Karpas-422 (cell line): ENCODE results near the gene DSCAM. TPM values are rescaled to one million over a fixed set of nuclear protein-coding genes. Genes with fewer than 3 reads are reported as not detected.

Experiments
- DNase-seq: peaks from one replicate; pipeline ENCODE4 v3.0.0-alpha.2; 2015
- H2AFZ ChIP-seq: fragments of 200-600 bp; sonication (generic); 2 replicates; pipeline ENCODE4 v1.6.1; 2014; ENCODE audit warnings: antibody characterized with exemption, low read length, mixed read lengths
- H3K27ac ChIP-seq: fragments of 200-600 bp; sonication (generic); 2 replicates; pipeline ENCODE4 v1.5.1; 2014; ENCODE audit warnings: mild to moderate bottlenecking, low read length, moderate library complexity
- H3K27me3 ChIP-seq: fragments of 200-600 bp; sonication (generic); 2 replicates; pipeline ENCODE4 v1.6.1; 2014; ENCODE audit warnings: low read length, mixed read lengths
- H3K36me3 ChIP-seq: fragments of 200-600 bp; sonication (generic); 2 replicates; pipeline ENCODE4 v1.6.1; 2014; ENCODE audit warnings: low read length, mixed read lengths; ENCODE audit not compliant: insufficient read depth
- H3K4me1 ChIP-seq: fragments of 200-600 bp; sonication (generic); 2 replicates; pipeline ENCODE4 v1.6.1; 2014; ENCODE audit warnings: mild to moderate bottlenecking, low read length, mixed read lengths
- H3K4me2 ChIP-seq: fragments of 200-600 bp; sonication (generic); 2 replicates; pipeline ENCODE4 v1.6.1; 2014; ENCODE audit warnings: low read length, low read depth, mild to moderate bottlenecking; ENCODE audit not compliant: poor library complexity, severe bottlenecking
- H3K4me3 ChIP-seq: fragments of 200-600 bp; sonication (generic); 2 replicates; pipeline ENCODE4 v1.5.1; 2014; ENCODE audit warnings: mild to moderate bottlenecking, antibody characterized with exemption, low read length, mixed read lengths
- H3K79me2 ChIP-seq: fragments of 200-600 bp; sonication (generic); 2 replicates; pipeline ENCODE4 v1.6.1; 2014; ENCODE audit warnings: mild to moderate bottlenecking, low read length, mixed read lengths
- H3K9ac ChIP-seq: fragments of 200-600 bp; sonication (generic); 2 replicates; pipeline ENCODE4 v1.6.0; 2014; ENCODE audit warnings: low read length
- H3K9me2 ChIP-seq: fragments of 200-600 bp; sonication (generic), shearing (Covaris generic); replicated peaks from 2 replicates; pipeline ENCODE4 v1.6.0; 2014; ENCODE audit warnings: mild to moderate bottlenecking, low read length, moderate library complexity; ENCODE audit not compliant: insufficient read depth
- H3K9me3 ChIP-seq: fragments of 300-700, 200-600 bp; sonication (generic); 2 replicates; pipeline ENCODE4 v1.6.1; 2014; ENCODE audit warnings: low read length, mixed read lengths
- H4K20me1 ChIP-seq: fragments of 200-600 bp; sonication (generic); 2 replicates; pipeline ENCODE4 v1.6.1; 2014; ENCODE audit warnings: mild to moderate bottlenecking, antibody characterized with exemption, low read length, low read depth; ENCODE audit not compliant: insufficient read depth
- total RNA-seq: library from RNA; depleted of rRNA; stranded (reverse); fragments of >200 nt; shearing (Covaris generic); gene quantifications from 2 replicates; pipeline ENCODE4 v1.2.3, GENCODE V29; 2014; ENCODE audit warnings: low replicate concordance

The DSCAM gene
- total RNA-seq, 1 experiment from 2014 or later: not detected

DNA sequence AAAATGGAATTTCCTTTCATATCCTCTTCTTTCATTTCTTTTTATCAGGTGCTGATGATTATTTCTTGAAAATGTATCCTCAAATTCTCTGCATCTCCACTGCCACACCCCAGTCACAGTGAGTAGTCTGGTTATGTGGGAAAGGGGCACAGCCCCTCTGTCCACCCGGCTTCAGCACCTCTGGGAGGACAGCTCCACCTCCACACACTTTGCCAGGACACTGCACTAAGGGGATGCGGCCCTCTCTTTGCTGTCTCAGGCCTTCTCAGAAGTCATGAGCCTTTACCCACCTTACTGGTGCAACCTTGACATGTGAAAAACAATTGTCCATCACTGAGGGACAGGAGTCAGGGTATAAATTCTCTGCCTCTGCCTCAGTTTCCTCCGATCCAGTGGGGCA, 546.7 kb downstream of the DSCAM start:
- no peaks in the 10 kb centered on the region for H3K4me1 ChIP-seq
- no peak overlapping the region for H2AFZ ChIP-seq
- DNase-seq: no peak
- no peaks in the 10 kb centered on the region for H3K9me2 ChIP-seq
- no peak overlapping the region for H3K9ac ChIP-seq
- H3K79me2 ChIP-seq: no peaks in the 10 kb centered on the region
- H4K20me1 ChIP-seq: no peaks in the 10 kb centered on the region
- no peaks in the 10 kb centered on the region for H3K27me3 ChIP-seq
- no peak overlapping the region for H3K4me3 ChIP-seq
- H3K27ac ChIP-seq: no peak overlapping the region
- H3K36me3 ChIP-seq: no peaks in the 10 kb centered on the region
- H3K9me3 ChIP-seq: peaks cover 24% of the 10 kb centered on the region
- no peak overlapping the region for H3K4me2 ChIP-seq

GRCh38 chr21:40299451-40299850, 547.5 kb downstream of the DSCAM start:
- H3K27ac ChIP-seq: no peak overlapping the region
- no peak overlapping the region for H3K4me2 ChIP-seq
- no peaks in the 10 kb centered on the region for H3K9me2 ChIP-seq
- H3K79me2 ChIP-seq: no peaks in the 10 kb centered on the region
- no peaks in the 10 kb centered on the region for H4K20me1 ChIP-seq
- H3K4me3 ChIP-seq: no peak overlapping the region
- DNase-seq: no peak
- peaks cover 27% of the 10 kb centered on the region for H3K9me3 ChIP-seq
- H3K36me3 ChIP-seq: no peaks in the 10 kb centered on the region
- no peaks in the 10 kb centered on the region for H3K27me3 ChIP-seq
- no peak overlapping the region for H2AFZ ChIP-seq
- no peak overlapping the region for H3K9ac ChIP-seq
- no peaks in the 10 kb centered on the region for H3K4me1 ChIP-seq

- DNase-seq: no peak
- no peaks in the 10 kb centered on the region for H3K27me3 ChIP-seq
- no peak overlapping the region for H3K27ac ChIP-seq
- H4K20me1 ChIP-seq: no peaks in the 10 kb centered on the region
- no peak overlapping the region for H3K4me3 ChIP-seq
- no peak overlapping the region for H2AFZ ChIP-seq
- no peak overlapping the region for H3K9ac ChIP-seq
- no peaks in the 10 kb centered on the region for H3K4me1 ChIP-seq
- no peaks in the 10 kb centered on the region for H3K36me3 ChIP-seq
- H3K4me2 ChIP-seq: no peak overlapping the region
- H3K9me2 ChIP-seq: no peaks in the 10 kb centered on the region
- no peaks in the 10 kb centered on the region for H3K79me2 ChIP-seq
- H3K9me3 ChIP-seq: peaks cover 22% of the 10 kb centered on the region
Measured at GRCh38 chr21:40294345-40294744, 552.6 kb downstream of the DSCAM start.

- no peaks in the 10 kb centered on the region for H3K36me3 ChIP-seq
- no peak overlapping the region for H3K27ac ChIP-seq
- no peaks in the 10 kb centered on the region for H4K20me1 ChIP-seq
- no peak overlapping the region for H3K4me3 ChIP-seq
- H3K27me3 ChIP-seq: no peaks in the 10 kb centered on the region
- no peak overlapping the region for H2AFZ ChIP-seq
- no peaks in the 10 kb centered on the region for H3K4me1 ChIP-seq
- H3K9me3 ChIP-seq: peaks cover 32% of the 10 kb centered on the region
- no peak overlapping the region for H3K9ac ChIP-seq
- DNase-seq: no peak
- no peaks in the 10 kb centered on the region for H3K9me2 ChIP-seq
- no peak overlapping the region for H3K4me2 ChIP-seq
- no peaks in the 10 kb centered on the region for H3K79me2 ChIP-seq
Measured at GRCh38 chr21:40291560-40291959, 555.4 kb downstream of the DSCAM start.

DNA sequence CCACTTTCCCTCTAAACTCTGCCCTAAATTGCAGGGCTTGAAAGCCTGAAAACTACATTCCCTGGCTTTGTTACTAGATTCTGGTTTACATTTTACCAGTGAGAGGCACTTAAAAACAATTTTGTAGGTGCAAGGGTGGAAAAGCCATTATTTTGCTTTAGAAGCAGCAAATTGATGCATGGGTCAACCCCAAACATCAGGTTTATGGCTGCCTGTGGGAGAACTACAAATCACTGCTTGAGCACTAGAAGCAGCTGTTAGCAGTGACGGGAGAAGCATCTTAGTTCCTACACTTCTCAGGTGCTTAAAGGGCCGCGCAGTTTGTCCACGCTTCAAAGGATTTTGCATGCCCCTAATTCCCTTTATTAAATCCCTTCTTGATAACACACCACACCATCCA, 562.5 kb downstream of the DSCAM start:
- Histone ChIP-seq H3K36me3 (no peaks in the 10 kb centered on the region), H3K79me2 (no peaks in the 10 kb centered on the region), H3K9me3 (peaks cover 26% of the 10 kb centered on the region), H3K9me2 (no peaks in the 10 kb centered on the region), H3K4me3 (no peak overlapping the region), H3K27ac (no peak overlapping the region), H3K9ac (no peak overlapping the region), H3K4me2 (no peak overlapping the region), H2AFZ (no peak overlapping the region), H3K27me3 (no peaks in the 10 kb centered on the region), H3K4me1 (no peaks in the 10 kb centered on the region), H4K20me1 (no peaks in the 10 kb centered on the region)
- DNase-seq: no peak

DNA sequence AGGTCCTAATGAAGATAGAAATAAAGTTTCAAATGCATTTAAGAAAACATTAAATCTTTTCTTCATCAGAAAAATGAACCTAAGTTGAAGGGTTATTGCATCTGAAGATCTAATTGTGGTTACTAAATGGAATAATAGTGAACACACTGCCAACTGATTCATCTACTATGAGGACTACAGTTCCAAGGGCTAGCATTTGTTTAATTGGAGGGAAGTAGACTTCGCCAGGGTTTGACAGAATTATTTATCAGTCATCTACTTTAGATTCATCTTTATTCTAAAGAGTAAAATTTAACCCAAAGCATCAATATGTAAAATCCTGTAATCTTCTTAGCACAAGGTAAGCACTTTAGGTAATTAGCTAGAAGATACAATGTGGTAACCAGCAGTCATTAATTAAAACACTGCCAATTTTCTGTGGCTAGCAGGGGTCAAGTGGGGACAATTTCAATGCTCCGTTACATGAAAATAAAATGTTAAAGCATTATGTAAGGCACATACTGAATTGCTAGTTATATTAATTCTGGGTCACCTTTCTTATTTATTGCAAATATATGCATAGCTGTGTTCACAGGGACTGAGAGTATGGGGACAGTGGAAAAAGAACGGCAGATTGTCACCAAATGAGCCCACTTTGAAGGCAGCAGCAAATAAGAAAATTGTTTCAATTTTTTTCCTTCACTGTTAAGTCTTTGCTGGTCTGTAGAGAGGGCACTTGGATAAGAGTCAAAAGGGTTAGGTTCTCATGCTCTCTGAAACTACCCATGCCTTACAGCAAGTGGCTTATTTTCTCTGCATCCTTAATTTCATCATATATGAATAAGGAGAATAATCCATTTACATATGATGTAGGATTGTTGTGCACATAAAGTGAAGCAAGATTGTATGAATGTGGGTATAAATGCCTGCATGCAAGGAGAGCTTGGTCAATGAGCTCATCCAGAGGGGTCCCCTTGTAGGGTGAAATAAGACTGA, 563.8 kb downstream of the DSCAM start:
- H3K9me3 ChIP-seq: peaks cover 31% of the 10 kb centered on the region
- no peaks in the 10 kb centered on the region for H3K4me1 ChIP-seq
- no peaks in the 10 kb centered on the region for H3K27me3 ChIP-seq
- no peak for DNase-seq
- no peak overlapping the region for H2AFZ ChIP-seq
- H3K79me2 ChIP-seq: no peaks in the 10 kb centered on the region
- no peaks in the 10 kb centered on the region for H3K36me3 ChIP-seq
- H3K9me2 ChIP-seq: no peaks in the 10 kb centered on the region
- H3K4me3 ChIP-seq: no peak overlapping the region
- H3K4me2 ChIP-seq: no peak overlapping the region
- H4K20me1 ChIP-seq: no peaks in the 10 kb centered on the region
- H3K27ac ChIP-seq: no peak overlapping the region
- H3K9ac ChIP-seq: no peak overlapping the region

- Histone ChIP-seq H4K20me1 (no peaks in the 10 kb centered on the region), H3K27ac (no peak overlapping the region), H3K9ac (no peak overlapping the region)
Measured at GRCh38 chr21:40278345-40278744, 568.6 kb downstream of the DSCAM start.

GRCh38 chr21:40276001-40276400, 571.0 kb downstream of the DSCAM start:
- H2AFZ ChIP-seq: no peak overlapping the region
- no peak overlapping the region for H3K27ac ChIP-seq
- H3K27me3 ChIP-seq: no peaks in the 10 kb centered on the region
- H3K9ac ChIP-seq: no peak overlapping the region
- H3K9me3 ChIP-seq: peaks cover 21% of the 10 kb centered on the region
- H3K9me2 ChIP-seq: no peaks in the 10 kb centered on the region
- no peaks in the 10 kb centered on the region for H4K20me1 ChIP-seq
- no peak overlapping the region for H3K4me3 ChIP-seq
- no peak overlapping the region for H3K4me2 ChIP-seq
- DNase-seq: no peak
- H3K4me1 ChIP-seq: no peaks in the 10 kb centered on the region
- H3K36me3 ChIP-seq: no peaks in the 10 kb centered on the region
- no peaks in the 10 kb centered on the region for H3K79me2 ChIP-seq

More at GRCh38 chr21:40278345-40278744, 568.6 kb downstream of the DSCAM start:
- Histone ChIP-seq H2AFZ (no peak overlapping the region), H3K79me2 (no peaks in the 10 kb centered on the region), H3K36me3 (no peaks in the 10 kb centered on the region), H3K9me3 (peaks cover 20% of the 10 kb centered on the region), H3K27me3 (no peaks in the 10 kb centered on the region), H3K4me2 (no peak overlapping the region), H3K4me3 (no peak overlapping the region), H3K9me2 (no peaks in the 10 kb centered on the region), H3K4me1 (no peaks in the 10 kb centered on the region)
- no peak for DNase-seq
